Measurements from ENCODE around the gene ANAPC15.
"Not testable (repeated sequence)": the region's sequence is repeated elsewhere in the genome, so short reads cannot be mapped to it uniquely, and the experiment has no call there.

GRCh38 chr11:72142543-72142942 is 30.0 kb upstream of the ANAPC15 start:
- TF ChIP-seq, protein P1, sequence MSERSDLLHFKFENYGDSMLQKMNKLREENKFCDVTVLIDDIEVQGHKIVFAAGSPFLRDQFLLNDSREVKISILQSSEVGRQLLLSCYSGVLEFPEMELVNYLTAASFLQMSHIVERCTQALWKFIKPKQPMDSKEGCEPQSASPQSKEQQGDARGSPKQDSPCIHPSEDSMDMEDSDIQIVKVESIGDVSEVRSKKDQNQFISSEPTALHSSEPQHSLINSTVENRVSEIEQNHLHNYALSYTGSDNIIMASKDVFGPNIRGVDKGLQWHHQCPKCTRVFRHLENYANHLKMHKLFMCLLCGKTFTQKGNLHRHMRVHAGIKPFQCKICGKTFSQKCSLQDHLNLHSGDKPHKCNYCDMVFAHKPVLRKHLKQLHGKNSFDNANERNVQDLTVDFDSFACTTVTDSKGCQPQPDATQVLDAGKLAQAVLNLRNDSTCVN (tag by site-specific recombination; optimal IDR thresholded peaks at IDR 0.05), result not testable (repeated sequence)
- TF ChIP-seq, protein P2, sequence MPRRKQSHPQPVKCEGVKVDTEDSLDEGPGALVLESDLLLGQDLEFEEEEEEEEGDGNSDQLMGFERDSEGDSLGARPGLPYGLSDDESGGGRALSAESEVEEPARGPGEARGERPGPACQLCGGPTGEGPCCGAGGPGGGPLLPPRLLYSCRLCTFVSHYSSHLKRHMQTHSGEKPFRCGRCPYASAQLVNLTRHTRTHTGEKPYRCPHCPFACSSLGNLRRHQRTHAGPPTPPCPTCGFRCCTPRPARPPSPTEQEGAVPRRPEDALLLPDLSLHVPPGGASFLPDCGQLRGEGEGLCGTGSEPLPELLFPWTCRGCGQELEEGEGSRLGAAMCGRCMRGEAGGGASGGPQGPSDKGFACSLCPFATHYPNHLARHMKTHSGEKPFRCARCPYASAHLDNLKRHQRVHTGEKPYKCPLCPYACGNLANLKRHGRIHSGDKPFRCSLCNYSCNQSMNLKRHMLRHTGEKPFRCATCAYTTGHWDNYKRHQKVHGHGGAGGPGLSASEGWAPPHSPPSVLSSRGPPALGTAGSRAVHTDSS (tag by site-specific recombination; IDR thresholded peaks at IDR 0.05), result not testable (repeated sequence)
- TF ChIP-seq CTCF (tag by site-specific recombination; IDR thresholded peaks at IDR 0.05); KLF1 (tag by site-specific recombination; IDR thresholded peaks at IDR 0.05); SP7 (tag by site-specific recombination; IDR thresholded peaks at IDR 0.05); ZNF292 (tag by site-specific recombination; IDR thresholded peaks at IDR 0.05; ENCODE audit: borderline replicate concordance, low read depth); PBX3 (CRISPR knock-in tag; IDR thresholded peaks at IDR 0.05): not testable (repeated sequence)
- TF ChIP-seq, protein P3, sequence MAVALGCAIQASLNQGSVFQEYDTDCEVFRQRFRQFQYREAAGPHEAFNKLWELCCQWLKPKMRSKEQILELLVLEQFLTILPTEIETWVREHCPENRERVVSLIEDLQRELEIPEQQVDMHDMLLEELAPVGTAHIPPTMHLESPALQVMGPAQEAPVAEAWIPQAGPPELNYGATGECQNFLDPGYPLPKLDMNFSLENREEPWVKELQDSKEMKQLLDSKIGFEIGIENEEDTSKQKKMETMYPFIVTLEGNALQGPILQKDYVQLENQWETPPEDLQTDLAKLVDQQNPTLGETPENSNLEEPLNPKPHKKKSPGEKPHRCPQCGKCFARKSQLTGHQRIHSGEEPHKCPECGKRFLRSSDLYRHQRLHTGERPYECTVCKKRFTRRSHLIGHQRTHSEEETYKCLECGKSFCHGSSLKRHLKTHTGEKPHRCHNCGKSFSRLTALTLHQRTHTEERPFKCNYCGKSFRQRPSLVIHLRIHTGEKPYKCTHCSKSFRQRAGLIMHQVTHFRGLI (tag by site-specific recombination; IDR thresholded peaks at IDR 0.05), result not testable (repeated sequence)
